H1 (cell line): ENCODE data around the gene KLHDC7B.

ENCODE experiments used
- ASH2L ChIP-seq: fragments of 200-600, 300-600 bp; sonication (generic); IDR thresholded peaks from one replicate; pipeline ENCODE4 v1.7.1; 2017; ENCODE audit warnings: low read length
- BRCA1 ChIP-seq: IDR thresholded peaks from 2 replicates; pipeline ENCODE4 v1.6.1; 2012; ENCODE audit warnings: low read depth, low read length, improper control_type of control experiment
- CBX8 ChIP-seq: fragments of 300-800, 300-1000 bp; sonication (generic); IDR thresholded peaks from 2 replicates; pipeline ENCODE4 v1.7.1; 2016; ENCODE audit warnings: low read depth, low read length, borderline replicate concordance
- CTCF ChIP-seq, 3 experiments: IDR thresholded peaks; 1 replicate in 2 of 3; 2 replicates in 1 of 3; pipeline versions ENCODE4 v1.5.1 to v1.6.1; 2011; ENCODE audit warnings: low read length in 3 of 3, mild to moderate bottlenecking in 3 of 3, inconsistent platforms in 2 of 3, low read depth in 1 of 3, moderate library complexity in 1 of 3; ENCODE audit not compliant: insufficient read depth in 1 of 3; ENCODE audit errors: control extremely low read depth in 1 of 3
- EP300 ChIP-seq, 2 experiments: IDR thresholded peaks; 1 replicate in 1 of 2; 2 replicates in 1 of 2; pipeline ENCODE4 v1.6.1; 2011 to 2012; ENCODE audit warnings: low read depth in 2 of 2, low read length in 2 of 2, mild to moderate bottlenecking in 2 of 2, borderline replicate concordance in 1 of 2, inconsistent platforms in 1 of 2, moderate library complexity in 1 of 2
- EZH2 ChIP-seq: fragments of 200-600 bp; sonication (generic); IDR thresholded peaks from 2 replicates; pipeline ENCODE4 v1.7.1; 2012; ENCODE audit warnings: low read depth, mild to moderate bottlenecking, moderate library complexity, low read length, inconsistent platforms; ENCODE audit not compliant: severe bottlenecking
- MAX ChIP-seq: IDR thresholded peaks from 2 replicates; pipeline ENCODE4 v1.6.1; 2012; ENCODE audit warnings: inconsistent platforms
- NANOG ChIP-seq: IDR thresholded peaks from 2 replicates; pipeline ENCODE4 v1.6.1; 2011; ENCODE audit warnings: low read length, low read depth, mild to moderate bottlenecking, inconsistent platforms; ENCODE audit not compliant: insufficient read depth, poor library complexity, severe bottlenecking
- RAD21 ChIP-seq, 2 experiments: IDR thresholded peaks in 1 of 2; conservative IDR thresholded peaks in 1 of 2; 2 replicates each; pipeline ENCODE4 v1.6.1; 2011; ENCODE audit warnings: low read depth in 2 of 2, low read length in 2 of 2, improper control_type of control experiment in 1 of 2, inconsistent platforms in 1 of 2, mild to moderate bottlenecking in 1 of 2, moderate library complexity in 1 of 2
- RXRA ChIP-seq: IDR thresholded peaks from 2 replicates; pipeline ENCODE4 v1.6.1; 2011; ENCODE audit warnings: low read depth, mild to moderate bottlenecking, low read length, moderate library complexity; ENCODE audit not compliant: insufficient read depth
- SIX5 ChIP-seq: IDR thresholded peaks from 2 replicates; pipeline ENCODE4 v1.6.1; 2011; ENCODE audit warnings: mild to moderate bottlenecking, low read depth, low read length
- TAF1 ChIP-seq: IDR thresholded peaks from 2 replicates; pipeline ENCODE4 v1.6.1; 2011; ENCODE audit warnings: mild to moderate bottlenecking, low read depth, low read length
- USF2 ChIP-seq: IDR thresholded peaks from 2 replicates; pipeline ENCODE4 v1.6.1; 2011; ENCODE audit warnings: low read length, improper control_type of control experiment
- ZNF274 ChIP-seq: IDR thresholded peaks from 2 replicates; pipeline ENCODE4 v1.7.0; 2012; ENCODE audit warnings: low read length, borderline replicate concordance; ENCODE audit errors: extremely low read depth

DNA sequence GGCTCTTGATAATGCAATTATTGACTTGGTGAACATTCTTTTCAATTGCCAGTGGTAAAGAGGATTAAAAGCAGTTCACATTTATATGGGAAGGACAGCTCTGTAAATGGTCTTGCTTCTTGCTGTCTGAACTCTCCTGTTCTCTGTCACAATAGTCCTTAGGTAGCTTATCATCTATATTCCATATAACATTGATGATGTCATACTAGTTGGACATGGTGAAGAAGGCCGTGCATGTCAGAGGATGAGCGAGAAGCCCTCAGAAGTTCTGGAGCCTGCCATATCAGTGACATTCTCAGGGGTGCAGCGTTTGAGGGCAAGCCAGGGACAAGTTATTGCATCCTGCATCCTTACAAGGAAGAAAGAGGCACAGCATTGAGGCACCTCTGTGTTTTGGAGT is 39.5 kb downstream of the KLHDC7B start:
- TF ChIP-seq RAD21 (IDR thresholded peaks at IDR 0.05 in 1 of 2, conservative IDR thresholded peaks at IDR 0.05 in 1 of 2; ENCODE audit: low read depth in 2 of 2, low read length in 2 of 2) (no peak), EZH2 (no peak), CBX8 (no peak), EP300 (IDR thresholded peaks at IDR 0.05; ENCODE audit: borderline replicate concordance in 1 of 2, low read depth in 2 of 2, low read length in 2 of 2) (no peak), RXRA (no peak), TAF1 (no peak), CTCF (IDR thresholded peaks at IDR 0.05; ENCODE audit: control extremely low read depth in 1 of 3, insufficient read depth in 1 of 3, low read depth in 1 of 3, low read length in 3 of 3) (no peak), ASH2L (no peak), USF2 (no peak), BRCA1 (no peak), SIX5 (no peak), MAX (no peak), ZNF274 (no peak), NANOG (no peak)
